Choroid plexus epithelial cell (primary cell): ENCODE results near the gene SLC23A1.

Experiments used
- DNase-seq: peaks from one replicate; pipeline ENCODE4 v3.0.0-alpha.2; 2010; ENCODE audit warnings: low read depth
- H3K4me3 ChIP-seq: 2 replicates; pipeline ENCODE4 v1.5.1; 2011; ENCODE audit warnings: low read depth, mild to moderate bottlenecking, control low read depth, low read length, moderate library complexity
- TF ChIP-seq, protein P1 (sequence below): conservative IDR thresholded peaks from 2 replicates; pipeline ENCODE4 v1.5.1; 2011; ENCODE audit warnings: low read depth, mild to moderate bottlenecking, control low read depth, inconsistent platforms, low read length, moderate library complexity

Gene SLC23A1

DNA sequence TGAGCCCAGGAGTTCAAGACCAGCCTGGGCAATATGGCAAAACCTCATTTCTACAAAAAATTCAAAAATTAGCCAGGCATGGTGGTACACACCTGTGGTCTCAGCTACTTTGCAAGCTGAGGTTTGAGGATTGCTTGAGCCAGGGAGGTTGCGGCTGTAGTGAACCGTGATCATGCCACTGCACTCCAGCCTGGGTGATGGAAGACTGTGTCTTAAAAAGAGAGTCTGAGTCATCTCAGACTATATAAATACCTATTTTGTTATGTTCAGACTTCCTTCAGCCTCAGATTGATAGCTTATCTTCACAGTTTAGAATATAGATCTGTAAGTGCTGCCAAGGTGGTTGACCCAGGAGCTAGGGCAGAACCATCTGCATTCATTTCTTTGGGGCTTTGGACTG lies 43.0 kb downstream of the SLC23A1 start:
- no peak overlapping the region for H3K4me3 ChIP-seq
- no peak for DNase-seq
- TF ChIP-seq, protein P1, sequence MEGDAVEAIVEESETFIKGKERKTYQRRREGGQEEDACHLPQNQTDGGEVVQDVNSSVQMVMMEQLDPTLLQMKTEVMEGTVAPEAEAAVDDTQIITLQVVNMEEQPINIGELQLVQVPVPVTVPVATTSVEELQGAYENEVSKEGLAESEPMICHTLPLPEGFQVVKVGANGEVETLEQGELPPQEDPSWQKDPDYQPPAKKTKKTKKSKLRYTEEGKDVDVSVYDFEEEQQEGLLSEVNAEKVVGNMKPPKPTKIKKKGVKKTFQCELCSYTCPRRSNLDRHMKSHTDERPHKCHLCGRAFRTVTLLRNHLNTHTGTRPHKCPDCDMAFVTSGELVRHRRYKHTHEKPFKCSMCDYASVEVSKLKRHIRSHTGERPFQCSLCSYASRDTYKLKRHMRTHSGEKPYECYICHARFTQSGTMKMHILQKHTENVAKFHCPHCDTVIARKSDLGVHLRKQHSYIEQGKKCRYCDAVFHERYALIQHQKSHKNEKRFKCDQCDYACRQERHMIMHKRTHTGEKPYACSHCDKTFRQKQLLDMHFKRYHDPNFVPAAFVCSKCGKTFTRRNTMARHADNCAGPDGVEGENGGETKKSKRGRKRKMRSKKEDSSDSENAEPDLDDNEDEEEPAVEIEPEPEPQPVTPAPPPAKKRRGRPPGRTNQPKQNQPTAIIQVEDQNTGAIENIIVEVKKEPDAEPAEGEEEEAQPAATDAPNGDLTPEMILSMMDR, result no peak

DNA sequence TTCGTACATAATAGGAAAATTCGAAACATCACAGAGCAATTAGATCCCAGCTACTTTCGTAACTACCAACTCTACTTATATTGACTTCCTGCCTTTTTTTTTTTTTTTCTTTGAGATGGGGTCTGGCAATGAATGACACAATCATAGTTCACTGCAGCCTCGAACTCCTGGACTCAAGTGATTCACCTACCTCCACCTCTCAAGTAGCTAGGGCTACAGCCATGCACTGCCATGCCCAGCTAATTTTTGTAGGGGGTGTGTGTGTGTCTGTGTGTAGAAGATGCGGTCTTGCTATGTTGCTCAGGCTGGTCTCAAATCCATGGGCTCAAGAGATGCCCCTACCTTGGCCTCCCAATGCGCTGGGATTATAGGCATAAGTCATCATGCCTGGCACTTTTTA lies 47.3 kb downstream of the SLC23A1 start:
- no peak overlapping the region for H3K4me3 ChIP-seq
- no peak for DNase-seq
- TF ChIP-seq, protein P1, result no peak
